ENCODE measurements around the gene TMPRSS4.

DNA sequence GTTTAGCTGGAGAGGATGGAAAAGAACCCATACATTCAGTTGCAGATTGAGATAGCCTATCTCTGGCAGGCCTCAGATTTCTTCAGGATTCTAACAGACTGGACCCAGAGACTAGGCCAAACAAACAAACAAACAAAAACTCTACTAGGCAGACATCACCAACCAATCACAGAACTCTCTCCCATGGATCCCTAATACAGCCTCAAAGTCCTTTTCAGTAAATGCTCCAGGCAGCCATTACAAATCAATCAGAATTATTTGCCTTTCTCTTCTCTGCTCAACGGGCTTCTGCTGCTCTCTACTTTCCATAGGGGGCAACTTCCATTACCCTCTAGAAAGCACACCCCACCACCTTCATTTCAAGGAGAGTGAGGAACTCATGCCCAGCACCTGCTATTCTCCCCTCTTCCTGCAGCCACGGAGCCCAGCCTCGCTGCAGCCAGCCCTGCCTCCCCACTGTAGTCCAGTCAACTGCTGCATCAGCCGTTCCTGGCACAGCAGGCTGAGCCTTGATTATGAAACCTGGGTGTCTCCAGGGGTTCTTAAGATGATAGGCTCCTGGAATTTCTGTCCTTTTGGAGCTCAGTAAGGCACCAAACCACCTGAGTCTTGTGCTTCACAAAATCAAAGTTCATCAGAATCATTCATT is 28.9 kb downstream of the TMPRSS4 start:
- no peak for TF ChIP-seq POLR2AphosphoS5 (IDR thresholded peaks at IDR 0.05)
- no peak for TF ChIP-seq POLR2A (IDR thresholded peaks at IDR 0.05)
- TF ChIP-seq, protein P1, sequence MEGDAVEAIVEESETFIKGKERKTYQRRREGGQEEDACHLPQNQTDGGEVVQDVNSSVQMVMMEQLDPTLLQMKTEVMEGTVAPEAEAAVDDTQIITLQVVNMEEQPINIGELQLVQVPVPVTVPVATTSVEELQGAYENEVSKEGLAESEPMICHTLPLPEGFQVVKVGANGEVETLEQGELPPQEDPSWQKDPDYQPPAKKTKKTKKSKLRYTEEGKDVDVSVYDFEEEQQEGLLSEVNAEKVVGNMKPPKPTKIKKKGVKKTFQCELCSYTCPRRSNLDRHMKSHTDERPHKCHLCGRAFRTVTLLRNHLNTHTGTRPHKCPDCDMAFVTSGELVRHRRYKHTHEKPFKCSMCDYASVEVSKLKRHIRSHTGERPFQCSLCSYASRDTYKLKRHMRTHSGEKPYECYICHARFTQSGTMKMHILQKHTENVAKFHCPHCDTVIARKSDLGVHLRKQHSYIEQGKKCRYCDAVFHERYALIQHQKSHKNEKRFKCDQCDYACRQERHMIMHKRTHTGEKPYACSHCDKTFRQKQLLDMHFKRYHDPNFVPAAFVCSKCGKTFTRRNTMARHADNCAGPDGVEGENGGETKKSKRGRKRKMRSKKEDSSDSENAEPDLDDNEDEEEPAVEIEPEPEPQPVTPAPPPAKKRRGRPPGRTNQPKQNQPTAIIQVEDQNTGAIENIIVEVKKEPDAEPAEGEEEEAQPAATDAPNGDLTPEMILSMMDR (IDR thresholded peaks at IDR 0.05) = no peak
